ENCODE data around the gene PRKCG.
"Not testable (repeated sequence)": the region's sequence is repeated elsewhere in the genome, so short reads cannot be mapped to it uniquely, and the experiment has no call there.

The PRKCG gene

GRCh38 chr19:53881482-53882390 is at the start of gene PRKCG:
Gene PRKCG, plus strand, starts transcription at chr19:53882197. Its CDS starts 298 bp downstream, at chr19:53882495.
- no peak for DNase-seq (ENCODE audit: low read depth, low spot score)

- not testable (repeated sequence) for DNase-seq (ENCODE audit: low read depth, low spot score)
Observed at GRCh38 chr19:53832861-53833260, 49.1 kb upstream of the PRKCG start.

GRCh38 chr19:53838446-53838845 is 43.6 kb upstream of the PRKCG start:
- DNase-seq (ENCODE audit: low read depth, low spot score) = not testable (repeated sequence)

- not testable (repeated sequence) for DNase-seq (ENCODE audit: low read depth, low spot score)
Observed at GRCh38 chr19:53840241-53840640, 41.8 kb upstream of the PRKCG start.

GRCh38 chr19:53840914-53841313 is 41.1 kb upstream of the PRKCG start:
- not testable (repeated sequence) for DNase-seq (ENCODE audit: low read depth, low spot score)

GRCh38 chr19:53844849-53845246 is 37.1 kb upstream of the PRKCG start:
- no peak for DNase-seq (ENCODE audit: low read depth, low spot score)

GRCh38 chr19:53847555-53847954 is 34.4 kb upstream of the PRKCG start:
- no peak for DNase-seq (ENCODE audit: low read depth, low spot score)

- no peak for DNase-seq (ENCODE audit: low read depth, low spot score)
Observed at GRCh38 chr19:53849237-53849676, 32.7 kb upstream of the PRKCG start.

GRCh38 chr19:53853707-53854106 is 28.3 kb upstream of the PRKCG start:
- DNase-seq (ENCODE audit: low read depth, low spot score) = no peak

GRCh38 chr19:53864308-53864836 is 17.6 kb upstream of the PRKCG start:
- no peak for DNase-seq (ENCODE audit: low read depth, low spot score)

GRCh38 chr19:53865523-53865917 is 16.5 kb upstream of the PRKCG start:
- DNase-seq (ENCODE audit: low read depth, low spot score) = no peak

- DNase-seq (ENCODE audit: low read depth, low spot score) = no peak
Observed at GRCh38 chr19:53865918-53866864, 15.8 kb upstream of the PRKCG start.

GRCh38 chr19:53866865-53867224 is 15.2 kb upstream of the PRKCG start:
- no peak for DNase-seq (ENCODE audit: low read depth, low spot score)

- DNase-seq (ENCODE audit: low read depth, low spot score) = peak; percentile 98
Observed at GRCh38 chr19:53867225-53868090, 14.5 kb upstream of the PRKCG start, which contains the start of gene MYADM. Gene MYADM, plus strand, starts transcription at chr19:53867883. Its CDS starts 5,647 bp downstream, at chr19:53873530.

- no peak for DNase-seq (ENCODE audit: low read depth, low spot score)
Observed at GRCh38 chr19:53868091-53868891, 13.7 kb upstream of the PRKCG start.

GRCh38 chr19:53868892-53869804 is 12.8 kb upstream of the PRKCG start:
- peak; percentile 51 for DNase-seq (ENCODE audit: low read depth, low spot score)

GRCh38 chr19:53869805-53870484 is 12.1 kb upstream of the PRKCG start:
- DNase-seq (ENCODE audit: low read depth, low spot score) = not testable (repeated sequence)

GRCh38 chr19:53870485-53870844 is 11.5 kb upstream of the PRKCG start:
- no peak for DNase-seq (ENCODE audit: low read depth, low spot score)

Measured in activated naive CD8-positive, alpha-beta T cell treated with anti-CD3 and anti-CD28 coated beads, Interleukin-2, amount 50 U/mL, for 16 hours (primary cell).